AG09309 (cell line): ENCODE measurements around the gene SSR4.
"Not testable (repeated sequence)": the region's sequence is repeated elsewhere in the genome, so short reads cannot be mapped to it uniquely, and the experiment has no call there.

Source experiments
- DNase-seq: peaks from one replicate; pipeline ENCODE4 v3.0.0-alpha.2; 2010; ENCODE audit warnings: low read depth
- H3K4me3 ChIP-seq: 2 replicates; pipeline ENCODE4 v1.5.1; 2011; ENCODE audit warnings: mild to moderate bottlenecking, low read depth, low read length, moderate library complexity; ENCODE audit not compliant: control insufficient read depth
- CTCF ChIP-seq: IDR thresholded peaks from 2 replicates; pipeline ENCODE4 v1.5.1; 2011; ENCODE audit warnings: mild to moderate bottlenecking, low read depth, low read length, inconsistent platforms; ENCODE audit not compliant: insufficient read depth, control insufficient read depth; ENCODE audit errors: missing control alignments

Gene SSR4

GRCh38 chrX:153794018-153794896 is at the start of gene SSR4, which contains the start of gene IDH3G:
SSR4 (plus strand) TSS chrX:153794668; CDS start chrX:153794688, 20 bp downstream.
IDH3G (minus strand) TSS chrX:153794375; CDS start chrX:153794326, 49 bp downstream.
- peak; percentile 69 for DNase-seq
- peak within 1 kb of the TSS; percentile 87 for H3K4me3 ChIP-seq
- no peak for TF ChIP-seq CTCF

GRCh38 chrX:153745067-153745433 is 49.4 kb upstream of the SSR4 start:
- not testable (repeated sequence) for H3K4me3 ChIP-seq, DNase-seq

GRCh38 chrX:153746359-153746758 is 48.1 kb upstream of the SSR4 start:
- no peak for DNase-seq
- TF ChIP-seq CTCF = no peak
- H3K4me3 ChIP-seq = no peak overlapping the region

GRCh38 chrX:153746991-153747390 is 47.5 kb upstream of the SSR4 start:
- DNase-seq, H3K4me3 ChIP-seq: not testable (repeated sequence)

GRCh38 chrX:153749017-153749416 is 45.5 kb upstream of the SSR4 start:
- not testable (repeated sequence) for H3K4me3 ChIP-seq, DNase-seq

- TF ChIP-seq CTCF = no peak
- no peak for DNase-seq
- no peak overlapping the region for H3K4me3 ChIP-seq
Measured at GRCh38 chrX:153750127-153750774, 44.2 kb upstream of the SSR4 start.

GRCh38 chrX:153755136-153755535 is 39.3 kb upstream of the SSR4 start:
- no peak for TF ChIP-seq CTCF
- H3K4me3 ChIP-seq = no peak overlapping the region
- DNase-seq = no peak

- no peak for TF ChIP-seq CTCF
- H3K4me3 ChIP-seq = no peak overlapping the region
- no peak for DNase-seq
Measured at GRCh38 chrX:153761863-153762262, 32.6 kb upstream of the SSR4 start.
